A549 (cell line): ENCODE data around the gene KLHDC8A.

Experiments used
- CHD2 ChIP-seq: fragments of 150-350 bp; IDR thresholded peaks from 2 replicates; pipeline ENCODE4 v1.6.1; 2014; ENCODE audit warnings: low read length; ENCODE audit not compliant: partially characterized antibody
- EP300 ChIP-seq, 2 experiments: fragments of >200 bp; sonication (Bioruptor Twin); formaldehyde crosslinking; IDR thresholded peaks; 2 replicates in 1 of 2; 3 replicates in 1 of 2; pipeline ENCODE4 v1.6.1; 2016 to 2017
- KDM1A ChIP-seq: fragments of 200-600 bp; sonication (generic); IDR thresholded peaks from 2 replicates; pipeline ENCODE4 v1.6.1; 2016; ENCODE audit warnings: low read depth, mild to moderate bottlenecking
- MAFK ChIP-seq: fragments of 450-650 bp; IDR thresholded peaks from 2 replicates; pipeline ENCODE4 v1.6.1; 2014; ENCODE audit not compliant: partially characterized antibody
- ZSCAN20 ChIP-seq: fragments of 250-450 bp; sonication (Bioruptor Pico); IDR thresholded peaks from 2 replicates; pipeline ENCODE4 v1.8.0; 2022; ENCODE audit warnings: mild to moderate bottlenecking, moderate library complexity
- TF ChIP-seq, protein P1 (sequence below): fragments of >200 bp; sonication (Bioruptor Twin); formaldehyde crosslinking; IDR thresholded peaks from 3 replicates; pipeline ENCODE4 v1.5.1; 2016
- TF ChIP-seq, protein P2 (sequence below): IDR thresholded peaks from 2 replicates; pipeline ENCODE4 v1.6.1; 2012

DNA sequence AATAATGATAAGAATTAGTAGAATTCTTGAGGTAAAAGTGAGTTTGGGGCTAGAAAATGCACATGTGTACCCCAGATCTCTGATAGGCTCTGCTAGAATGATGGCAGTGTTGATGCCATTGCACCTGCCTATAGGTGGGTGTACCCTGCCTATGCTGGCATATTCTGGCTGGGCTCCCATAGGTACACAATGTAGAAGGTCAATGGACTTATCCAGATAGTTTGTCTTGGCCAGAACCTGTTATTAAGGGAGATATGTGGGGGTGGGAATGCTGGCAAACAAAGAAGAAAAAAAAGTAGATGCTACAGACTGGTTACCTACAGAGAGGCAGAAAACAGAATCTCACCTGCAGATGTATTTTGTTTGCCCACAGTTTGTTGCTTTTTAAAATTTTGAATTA is 14.1 kb upstream of the KLHDC8A start:
- TF ChIP-seq KDM1A: no peak
- TF ChIP-seq, protein P1, sequence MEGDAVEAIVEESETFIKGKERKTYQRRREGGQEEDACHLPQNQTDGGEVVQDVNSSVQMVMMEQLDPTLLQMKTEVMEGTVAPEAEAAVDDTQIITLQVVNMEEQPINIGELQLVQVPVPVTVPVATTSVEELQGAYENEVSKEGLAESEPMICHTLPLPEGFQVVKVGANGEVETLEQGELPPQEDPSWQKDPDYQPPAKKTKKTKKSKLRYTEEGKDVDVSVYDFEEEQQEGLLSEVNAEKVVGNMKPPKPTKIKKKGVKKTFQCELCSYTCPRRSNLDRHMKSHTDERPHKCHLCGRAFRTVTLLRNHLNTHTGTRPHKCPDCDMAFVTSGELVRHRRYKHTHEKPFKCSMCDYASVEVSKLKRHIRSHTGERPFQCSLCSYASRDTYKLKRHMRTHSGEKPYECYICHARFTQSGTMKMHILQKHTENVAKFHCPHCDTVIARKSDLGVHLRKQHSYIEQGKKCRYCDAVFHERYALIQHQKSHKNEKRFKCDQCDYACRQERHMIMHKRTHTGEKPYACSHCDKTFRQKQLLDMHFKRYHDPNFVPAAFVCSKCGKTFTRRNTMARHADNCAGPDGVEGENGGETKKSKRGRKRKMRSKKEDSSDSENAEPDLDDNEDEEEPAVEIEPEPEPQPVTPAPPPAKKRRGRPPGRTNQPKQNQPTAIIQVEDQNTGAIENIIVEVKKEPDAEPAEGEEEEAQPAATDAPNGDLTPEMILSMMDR: no peak
- TF ChIP-seq MAFK: no peak
- TF ChIP-seq ZSCAN20 (CRISPR knock-in tag): no peak
- no peak for TF ChIP-seq CHD2
- TF ChIP-seq EP300 (IDR thresholded peaks at IDR 0.05): no peak
- TF ChIP-seq, protein P2, sequence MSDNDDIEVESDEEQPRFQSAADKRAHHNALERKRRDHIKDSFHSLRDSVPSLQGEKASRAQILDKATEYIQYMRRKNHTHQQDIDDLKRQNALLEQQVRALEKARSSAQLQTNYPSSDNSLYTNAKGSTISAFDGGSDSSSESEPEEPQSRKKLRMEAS: no peak
